NCI-H345 treated with DMSO at 0.1 percent for 48 hours (cell line): ENCODE measurements around the gene PEPD.

Experiments used
- DNase-seq: peaks from one replicate; lab custom pipeline; 2025; ENCODE audit not compliant: unreplicated experiment; lab: John Stamatoyannopoulos, UW

PEPD gene

DNA sequence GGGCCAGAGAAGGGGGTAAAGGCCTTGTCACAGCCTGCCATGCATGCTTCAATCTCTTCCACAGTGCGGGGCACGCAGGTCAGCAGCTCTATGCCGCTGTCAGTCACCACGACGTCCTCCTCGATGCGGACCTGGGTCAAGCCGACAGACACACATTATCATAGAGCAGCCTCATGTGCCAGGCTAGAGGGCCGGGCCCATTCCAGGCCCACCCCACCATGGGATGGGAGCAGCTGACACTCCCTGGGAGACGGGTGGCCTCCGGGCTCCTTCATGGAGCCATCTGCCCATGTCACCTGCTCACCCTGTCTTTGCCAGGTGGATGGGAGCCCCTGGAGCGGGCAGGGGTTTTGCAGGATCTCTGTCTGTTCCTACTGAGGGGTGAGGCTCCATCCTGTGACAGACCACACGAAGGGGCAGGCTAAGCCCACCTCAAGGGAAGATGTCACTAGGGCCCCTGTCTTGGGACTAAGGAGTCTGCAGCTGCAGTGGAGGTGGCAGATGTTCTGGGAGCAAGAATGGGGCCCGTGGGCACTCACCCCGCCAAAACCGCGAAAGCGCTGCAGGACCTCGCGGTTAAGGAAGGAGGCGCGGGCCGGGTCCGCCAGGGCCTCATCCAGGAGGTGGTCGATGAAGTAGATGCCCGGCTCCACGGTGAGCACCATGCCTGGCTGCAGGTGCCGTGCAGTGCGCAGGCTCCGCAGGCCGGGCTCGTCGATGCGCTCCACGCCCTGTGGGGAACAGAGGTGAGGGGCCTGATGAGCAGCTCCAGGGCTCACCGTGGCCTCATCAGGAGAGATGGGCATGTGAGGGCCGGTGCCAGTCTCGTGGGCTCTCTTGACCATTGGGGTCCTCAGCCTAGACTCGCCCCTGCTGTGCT is 134.0 kb downstream of the PEPD start:
- no peak for DNase-seq

DNA sequence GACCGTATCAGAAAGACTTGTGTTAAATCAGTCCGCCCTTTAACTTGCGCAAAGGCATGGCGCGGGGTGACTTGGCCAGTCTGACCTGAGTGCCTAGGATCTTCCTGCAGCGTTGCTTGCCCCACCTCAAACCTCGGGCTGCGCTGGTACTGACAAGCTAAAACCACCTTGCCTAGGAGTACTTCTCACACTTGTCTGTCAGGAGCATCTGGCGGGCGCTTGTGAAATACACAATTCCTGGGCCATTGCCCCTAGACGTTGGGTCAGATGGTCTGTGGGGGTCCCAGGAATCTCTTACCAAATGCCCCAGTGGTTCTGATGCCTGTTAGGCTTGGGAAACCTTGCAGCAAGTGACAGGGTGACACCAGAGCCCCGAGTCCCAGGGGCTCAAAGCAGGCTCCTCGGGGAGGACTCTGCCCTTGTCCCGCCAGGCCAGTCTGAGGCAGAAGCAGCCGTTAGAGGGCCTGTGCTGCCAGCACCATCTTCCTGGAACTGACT is 135.2 kb downstream of the PEPD start:
- no peak for DNase-seq

GRCh38 chr19:33385956-33386355 is 135.6 kb downstream of the PEPD start:
- DNase-seq = no peak

- no peak for DNase-seq
Observed at GRCh38 chr19:33384983-33385382, 136.6 kb downstream of the PEPD start.

GRCh38 chr19:33383720-33384292 is 137.8 kb downstream of the PEPD start:
- DNase-seq = no peak

DNA sequence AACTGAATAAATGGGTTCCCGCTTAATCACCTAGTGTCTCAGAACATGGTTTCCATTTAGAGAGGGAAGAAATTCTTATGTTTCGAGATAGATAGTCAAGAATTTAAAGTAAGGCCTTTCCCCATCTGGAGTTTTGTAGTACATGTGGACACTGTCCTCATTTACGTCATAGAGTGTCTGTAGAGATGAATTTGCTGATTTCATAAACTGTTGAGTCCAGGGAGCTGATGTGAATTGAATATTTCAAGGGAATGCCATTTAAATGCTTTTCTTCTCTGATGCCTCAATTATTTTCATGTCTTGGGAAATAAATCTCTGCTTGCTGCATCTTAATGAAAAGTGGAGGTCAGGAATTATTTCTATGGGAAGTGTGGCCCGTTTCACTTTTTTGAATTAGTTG is 138.6 kb downstream of the PEPD start:
- no peak for DNase-seq

DNA sequence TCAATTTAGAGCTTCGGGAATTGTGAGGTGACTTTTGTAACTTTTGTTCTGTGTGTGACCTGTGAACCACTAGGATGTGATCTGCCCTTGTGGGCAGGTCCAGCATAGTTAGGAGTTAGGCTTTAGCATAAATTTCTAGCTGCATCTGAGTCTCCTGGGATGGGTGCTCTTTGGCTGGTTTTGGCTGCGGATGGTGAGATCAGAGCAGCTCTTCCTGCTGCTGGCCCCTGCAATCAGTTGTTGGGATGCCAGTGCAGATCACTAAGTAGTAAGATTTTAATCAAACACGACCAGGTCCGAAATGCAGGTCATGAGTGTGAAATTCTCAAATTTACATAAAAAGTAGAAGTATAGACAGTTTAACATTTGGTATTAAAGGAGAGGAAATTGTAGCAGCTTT is 139.6 kb downstream of the PEPD start:
- no peak for DNase-seq

DNA sequence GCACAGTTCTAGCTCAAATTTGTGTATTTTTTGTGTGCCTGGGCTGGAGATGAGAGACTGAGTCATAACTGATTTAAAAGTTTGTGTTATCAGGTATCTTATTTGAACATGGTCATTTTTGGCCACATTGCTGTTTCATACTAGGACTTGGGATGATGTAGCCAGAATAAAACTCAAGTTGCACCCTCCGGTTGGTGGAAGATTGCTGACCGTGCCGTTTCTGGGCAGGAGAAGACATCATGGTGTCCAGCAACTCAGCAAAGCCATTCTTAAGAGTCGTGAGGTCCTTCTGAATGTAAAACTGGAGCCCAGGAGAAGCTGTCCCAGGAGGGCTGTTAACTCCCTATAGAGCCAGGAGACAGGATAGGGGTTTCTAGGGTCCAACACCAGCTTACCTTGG is 140.5 kb downstream of the PEPD start:
- DNase-seq = no peak

GRCh38 chr19:33379151-33379829 is 142.3 kb downstream of the PEPD start:
- no peak for DNase-seq

DNA sequence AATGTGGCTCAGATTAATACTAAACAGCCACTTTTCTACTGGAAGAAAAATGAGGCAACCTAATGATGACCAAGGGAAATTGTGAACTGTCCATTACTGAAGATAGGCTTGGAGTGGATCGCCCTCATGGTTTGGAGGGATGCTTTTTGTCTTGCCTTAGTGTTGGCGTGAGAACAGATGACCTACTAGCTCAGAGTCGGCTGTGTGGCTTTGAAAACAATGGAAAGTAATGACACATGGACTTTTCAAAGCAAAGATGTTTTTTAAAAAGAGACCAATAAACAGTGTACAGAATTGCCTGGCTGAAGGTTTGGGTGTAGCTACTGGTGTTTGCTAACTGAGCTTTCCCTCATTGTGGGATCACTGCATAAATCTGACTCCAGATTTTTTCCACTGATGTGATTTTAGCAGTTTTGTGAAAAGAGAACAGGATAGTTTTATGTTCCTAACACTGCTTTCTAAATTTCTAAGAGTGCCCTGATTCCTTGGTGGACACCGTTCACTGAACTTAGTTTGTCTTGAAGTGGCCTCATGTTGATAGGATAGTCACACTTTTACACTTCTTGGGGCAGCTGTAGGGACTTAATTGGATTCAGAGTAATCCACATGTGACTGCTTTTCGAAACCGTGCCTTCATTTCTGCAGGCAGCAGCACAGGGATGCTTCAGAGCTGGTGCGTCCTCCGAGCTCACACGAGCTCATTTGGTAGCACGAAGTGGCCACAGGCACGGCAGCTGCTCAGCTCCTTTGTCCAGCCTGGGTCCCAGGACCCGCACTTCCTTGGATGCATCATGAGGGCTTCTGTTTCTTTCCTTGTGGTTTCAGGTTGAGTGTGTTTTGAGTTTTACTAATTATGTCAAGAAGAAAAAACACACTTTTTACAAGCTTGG is 143.8 kb downstream of the PEPD start:
- DNase-seq = no peak

- DNase-seq = no peak
Observed at GRCh38 chr19:33376941-33377557, 144.5 kb downstream of the PEPD start.

DNA sequence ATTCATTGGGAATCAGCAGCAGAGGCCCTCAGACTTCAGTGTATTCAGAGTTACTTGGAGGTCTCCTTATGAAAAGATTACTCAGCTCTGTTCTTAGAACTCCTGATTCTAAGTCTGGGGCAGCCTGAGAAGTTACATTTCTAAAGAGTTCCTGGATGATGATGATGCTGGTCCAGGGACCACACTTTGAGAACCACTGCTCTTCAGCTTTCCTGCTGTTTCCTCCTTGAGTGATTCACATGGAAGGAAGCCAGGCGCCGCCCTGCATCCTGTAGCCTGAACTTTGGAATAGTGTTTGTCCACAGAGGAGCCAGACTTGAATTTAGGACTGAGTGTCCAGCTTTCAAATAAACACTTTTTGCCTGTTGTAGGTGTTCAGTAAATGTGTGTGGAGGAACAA is 145.2 kb downstream of the PEPD start:
- DNase-seq = no peak

GRCh38 chr19:33375837-33376159 is 145.8 kb downstream of the PEPD start:
- no peak for DNase-seq

GRCh38 chr19:33375156-33375836 is 146.3 kb downstream of the PEPD start:
- no peak for DNase-seq

- peak; percentile 36 for DNase-seq
Observed at GRCh38 chr19:33374236-33374714, 147.3 kb downstream of the PEPD start.

DNA sequence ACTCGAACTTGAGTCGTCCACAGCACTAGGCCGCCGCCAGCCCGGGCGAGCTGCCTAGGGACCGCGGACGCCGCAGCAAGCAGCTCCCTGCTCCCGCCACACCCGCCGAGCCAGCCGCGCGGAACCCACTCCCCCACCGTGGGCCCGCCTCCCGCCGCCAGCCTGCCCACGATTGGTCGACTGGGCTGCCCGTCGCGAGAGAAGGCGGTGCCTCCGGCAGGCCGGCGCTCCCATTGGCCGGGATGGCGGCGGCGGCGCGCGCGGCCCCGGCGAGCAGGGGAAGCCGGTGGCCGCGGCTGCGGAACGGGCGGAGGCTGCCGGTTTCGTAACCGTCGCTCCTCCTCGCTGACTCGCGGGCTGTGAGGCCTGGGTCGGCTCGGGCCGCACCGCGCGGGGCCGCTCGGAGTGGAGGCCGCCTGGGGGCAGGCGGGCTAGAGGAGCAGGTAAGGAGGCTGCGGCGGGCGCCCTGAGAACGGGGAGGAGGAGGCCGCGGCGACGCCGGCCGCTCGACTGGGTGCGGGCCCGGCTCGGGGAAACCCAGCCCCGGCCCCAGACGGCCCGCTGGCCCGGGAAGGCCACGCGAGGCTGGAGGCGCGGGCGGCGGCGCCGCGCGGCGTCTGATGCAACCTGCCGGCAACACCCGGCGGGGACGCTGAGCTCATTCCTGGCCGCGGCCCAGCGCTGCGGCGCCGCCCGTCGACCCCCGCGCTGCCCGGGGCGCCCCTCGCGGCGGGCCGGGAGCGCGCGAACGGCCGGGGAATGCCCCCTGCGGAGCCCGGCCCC is 147.9 kb downstream of the PEPD start, which contains the start of gene CEBPG:
TSS of gene CEBPG (plus strand) at position 257 of the 783 bp plus-strand sequence. CDS start 5,531 bp downstream, outside the sequence.
- peak; percentile 92 for DNase-seq

GRCh38 chr19:33370783-33371182 is 150.8 kb downstream of the PEPD start:
- no peak for DNase-seq

- no peak for DNase-seq
Observed at GRCh38 chr19:33368074-33368864, 153.3 kb downstream of the PEPD start.
